ENCODE measurements around the gene KCNJ5.

Gene KCNJ5

GRCh38 chr11:128884054-128884453 is 7.1 kb upstream of the KCNJ5 start:
- DNase-seq (ENCODE audit: low spot score in 2 of 2), result no peak
- Mint-ChIP-seq H3K9me3 (no peaks in the 10 kb centered on the region), H3K4me1 (peaks cover 8% of the 10 kb centered on the region), H3K36me3 (no peaks in the 10 kb centered on the region), H3K27ac (no peak overlapping the region), H3K4me3 (no peak overlapping the region)
- no peak for ATAC-seq

- H3K4me3 Mint-ChIP-seq, result no peak overlapping the region
- no peaks in the 10 kb centered on the region for H3K36me3 Mint-ChIP-seq
- DNase-seq (ENCODE audit: low spot score in 2 of 2), result peak; percentile 35 to 76
- H3K27ac Mint-ChIP-seq, result no peak overlapping the region
- peaks cover 8% of the 10 kb centered on the region for H3K4me1 Mint-ChIP-seq
- ATAC-seq, result peak; percentile 73
- H3K9me3 Mint-ChIP-seq, result no peaks in the 10 kb centered on the region
These were observed 6.3 kb upstream of the KCNJ5 start for GRCh38 chr11:128884703-128885338.

DNA sequence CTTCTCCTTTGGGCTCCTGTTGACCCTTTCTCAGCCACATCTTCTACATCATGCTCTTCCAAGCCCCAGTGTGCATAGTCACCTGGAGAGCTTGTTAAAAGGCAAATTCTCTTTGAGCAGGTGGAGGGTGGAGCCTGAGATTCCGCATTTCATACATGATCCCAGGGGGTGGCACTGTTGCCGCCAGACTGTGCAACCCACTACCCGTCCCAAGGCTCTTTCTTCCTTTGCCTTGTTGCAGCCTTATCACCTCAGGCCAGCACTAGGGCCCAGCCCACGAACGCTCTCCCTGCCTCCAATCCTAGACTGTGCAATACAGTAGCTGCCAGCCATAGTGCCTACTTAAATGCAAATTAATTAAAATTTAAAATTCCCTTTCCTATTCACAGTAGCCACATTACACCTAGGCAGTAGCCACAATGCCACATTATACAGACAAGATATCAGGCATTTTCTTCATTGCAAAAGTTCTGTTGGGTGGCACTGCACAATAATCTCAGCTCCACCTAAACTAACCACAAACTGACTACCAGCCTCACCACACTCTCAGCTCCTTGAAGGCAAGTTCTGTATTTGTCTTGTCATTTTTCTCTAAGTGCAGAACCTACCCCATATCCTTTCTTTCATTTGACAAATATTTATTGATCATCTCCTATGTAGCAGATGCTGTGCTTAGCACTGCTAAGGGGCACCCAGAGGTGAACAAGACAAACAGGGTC is 4.6 kb upstream of the KCNJ5 start:
- Mint-ChIP-seq H3K4me3 (no peak overlapping the region), H3K9me3 (no peaks in the 10 kb centered on the region), H3K27ac (no peak overlapping the region), H3K4me1 (peaks cover 19% of the 10 kb centered on the region), H3K36me3 (no peaks in the 10 kb centered on the region)
- ATAC-seq, result peak; percentile 22
- DNase-seq (ENCODE audit: low spot score in 2 of 2), result no peak

GRCh38 chr11:128888034-128888985 is 2.8 kb upstream of the KCNJ5 start:
- DNase-seq (ENCODE audit: low spot score in 2 of 2) (no peak), ATAC-seq (no peak)
- no peaks in the 10 kb centered on the region for H3K9me3 Mint-ChIP-seq
- peaks cover 22% of the 10 kb centered on the region for H3K4me1 Mint-ChIP-seq
- no peaks in the 10 kb centered on the region for H3K36me3 Mint-ChIP-seq
- H3K4me3 Mint-ChIP-seq, result no peak overlapping the region
- H3K27ac Mint-ChIP-seq, result no peak overlapping the region

GRCh38 chr11:128889657-128890213 is 1.4 kb upstream of the KCNJ5 start:
- DNase-seq (ENCODE audit: low spot score in 2 of 2), result no peak
- no peak for ATAC-seq
- Mint-ChIP-seq H3K9me3 (no peaks in the 10 kb centered on the region), H3K27ac (no peak overlapping the region), H3K4me1 (peaks cover 22% of the 10 kb centered on the region), H3K4me3 (peak overlapping the region; percentile 61), H3K36me3 (no peaks in the 10 kb centered on the region)

GRCh38 chr11:128890216-128890542 is 977 bp upstream of the KCNJ5 start:
- no peaks in the 10 kb centered on the region for H3K36me3 Mint-ChIP-seq
- peaks cover 22% of the 10 kb centered on the region for H3K4me1 Mint-ChIP-seq
- no peak overlapping the region for H3K27ac Mint-ChIP-seq
- H3K4me3 Mint-ChIP-seq, result peak overlapping the region; percentile 61
- DNase-seq (ENCODE audit: low spot score in 2 of 2) (no peak), ATAC-seq (peak; percentile 20)
- H3K9me3 Mint-ChIP-seq, result no peaks in the 10 kb centered on the region

GRCh38 chr11:128891913-128892398 is 800 bp downstream of the KCNJ5 start:
- no peaks in the 10 kb centered on the region for H3K36me3 Mint-ChIP-seq
- DNase-seq (ENCODE audit: low spot score in 2 of 2), result no peak
- ATAC-seq, result no peak
- peak overlapping the region; percentile 61 for H3K4me3 Mint-ChIP-seq
- no peaks in the 10 kb centered on the region for H3K9me3 Mint-ChIP-seq
- H3K4me1 Mint-ChIP-seq, result peaks cover 17% of the 10 kb centered on the region
- no peak overlapping the region for H3K27ac Mint-ChIP-seq

GRCh38 chr11:128892866-128893565 is 1.9 kb downstream of the KCNJ5 start:
- Mint-ChIP-seq H3K27ac (no peak overlapping the region), H3K36me3 (no peaks in the 10 kb centered on the region), H3K9me3 (no peaks in the 10 kb centered on the region), H3K4me3 (no peak overlapping the region), H3K4me1 (peaks cover 14% of the 10 kb centered on the region)
- ATAC-seq, result no peak
- DNase-seq (ENCODE audit: low spot score in 2 of 2), result no peak

DNA sequence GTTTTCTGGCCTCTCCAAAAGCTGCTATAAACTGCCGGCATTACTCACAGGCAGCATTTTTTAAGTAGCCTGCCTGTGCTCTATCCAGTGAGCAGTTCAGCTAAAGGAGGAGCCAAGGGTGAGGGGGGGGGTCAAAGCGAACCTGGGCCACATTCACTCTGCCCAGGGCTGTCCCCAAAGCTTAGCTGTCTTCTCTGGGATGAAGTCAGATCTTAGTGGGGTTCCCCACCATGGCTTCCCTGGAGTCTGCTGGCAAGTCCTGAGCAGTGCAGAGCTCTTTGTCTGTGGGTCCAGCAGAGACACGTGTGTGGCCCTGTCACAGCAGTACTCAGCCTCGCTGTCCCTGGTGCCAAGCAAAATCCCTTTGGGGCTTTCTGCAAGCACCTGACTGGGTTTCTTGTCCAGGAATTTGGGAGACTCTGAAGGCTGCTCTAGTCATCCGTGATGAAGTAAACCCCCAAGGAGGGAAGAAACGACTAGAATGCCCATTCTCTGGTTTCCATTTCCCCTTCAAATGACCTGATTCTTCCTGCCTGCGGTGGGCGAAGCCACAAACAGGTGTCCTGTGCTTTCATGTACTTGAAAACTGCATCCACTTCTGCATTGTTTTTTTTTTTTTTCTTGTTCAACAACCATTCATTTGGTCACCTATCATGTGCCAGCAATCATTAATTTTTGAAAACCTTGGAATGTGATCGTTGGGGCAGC is 2.6 kb downstream of the KCNJ5 start:
- H3K9me3 Mint-ChIP-seq, result no peaks in the 10 kb centered on the region
- ATAC-seq, result no peak
- no peaks in the 10 kb centered on the region for H3K36me3 Mint-ChIP-seq
- no peak for DNase-seq (ENCODE audit: low spot score in 2 of 2)
- H3K27ac Mint-ChIP-seq, result no peak overlapping the region
- H3K4me1 Mint-ChIP-seq, result peaks cover 14% of the 10 kb centered on the region
- H3K4me3 Mint-ChIP-seq, result no peak overlapping the region

- no peak overlapping the region for H3K4me3 Mint-ChIP-seq
- ATAC-seq, result no peak
These were observed 3.1 kb downstream of the KCNJ5 start for GRCh38 chr11:128894286-128894681.

GRCh38 chr11:128894685-128895084 is 3.5 kb downstream of the KCNJ5 start:
- no peak overlapping the region for H3K4me3 Mint-ChIP-seq
- no peak overlapping the region for H3K27ac Mint-ChIP-seq
- no peaks in the 10 kb centered on the region for H3K9me3 Mint-ChIP-seq
- ATAC-seq, result no peak
- no peak for DNase-seq (ENCODE audit: low spot score in 2 of 2)
- H3K36me3 Mint-ChIP-seq, result no peaks in the 10 kb centered on the region
- H3K4me1 Mint-ChIP-seq, result peaks cover 14% of the 10 kb centered on the region

More at GRCh38 chr11:128894286-128894681, 3.1 kb downstream of the KCNJ5 start:
- no peaks in the 10 kb centered on the region for H3K9me3 Mint-ChIP-seq
- DNase-seq (ENCODE audit: low spot score in 2 of 2), result no peak
- H3K27ac Mint-ChIP-seq, result no peak overlapping the region
- no peaks in the 10 kb centered on the region for H3K36me3 Mint-ChIP-seq
- peaks cover 14% of the 10 kb centered on the region for H3K4me1 Mint-ChIP-seq

DNA sequence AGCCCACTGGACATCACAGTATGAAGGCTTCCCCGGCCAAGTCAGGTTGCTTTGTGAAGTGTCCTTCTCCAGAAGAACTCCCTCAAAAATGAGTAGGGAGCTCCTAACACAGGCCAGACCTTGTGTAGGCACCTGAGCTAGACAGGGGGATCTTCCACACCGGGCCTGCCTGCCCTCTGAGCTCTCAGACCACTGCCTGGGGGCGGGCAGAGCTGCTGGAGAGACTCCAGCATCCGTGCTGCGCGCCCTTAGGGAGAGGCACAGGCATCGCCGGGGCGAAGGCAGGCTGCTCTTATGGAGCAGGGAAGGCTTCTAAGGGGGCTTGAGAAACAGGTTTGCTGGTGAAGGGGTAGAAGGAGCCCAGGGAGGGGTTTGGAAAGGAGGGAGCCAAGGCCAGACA is 4.4 kb downstream of the KCNJ5 start:
- no peak overlapping the region for H3K27ac Mint-ChIP-seq
- no peaks in the 10 kb centered on the region for H3K36me3 Mint-ChIP-seq
- DNase-seq (ENCODE audit: low spot score in 2 of 2) (no peak), ATAC-seq (no peak)
- no peaks in the 10 kb centered on the region for H3K9me3 Mint-ChIP-seq
- no peak overlapping the region for H3K4me3 Mint-ChIP-seq
- H3K4me1 Mint-ChIP-seq, result peaks cover 14% of the 10 kb centered on the region

DNA sequence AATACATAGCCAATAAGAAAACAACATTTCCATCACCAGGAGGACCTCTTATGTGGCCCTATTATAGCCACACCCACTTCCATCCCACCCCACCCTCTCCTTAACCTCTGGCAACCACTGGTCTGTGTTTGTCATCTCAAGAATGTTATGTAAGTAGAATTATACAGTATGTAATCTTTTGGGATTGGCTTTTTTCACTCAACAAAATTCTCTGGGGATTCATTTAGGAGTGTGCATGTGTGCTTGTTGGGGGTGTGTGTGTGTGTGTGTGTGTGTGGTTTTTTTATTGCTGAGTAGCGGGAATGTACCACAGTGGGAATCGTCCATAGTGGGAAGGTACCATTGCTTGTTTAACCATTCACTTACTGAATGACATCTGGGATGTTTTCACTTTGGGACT is 5.2 kb downstream of the KCNJ5 start:
- ATAC-seq (no peak), DNase-seq (ENCODE audit: low spot score in 2 of 2) (no peak)
- H3K9me3 Mint-ChIP-seq, result no peaks in the 10 kb centered on the region
- H3K4me3 Mint-ChIP-seq, result no peak overlapping the region
- H3K36me3 Mint-ChIP-seq, result no peaks in the 10 kb centered on the region
- peaks cover 5% of the 10 kb centered on the region for H3K4me1 Mint-ChIP-seq
- H3K27ac Mint-ChIP-seq, result no peak overlapping the region

GRCh38 chr11:128897826-128898225 is 6.7 kb downstream of the KCNJ5 start:
- DNase-seq (ENCODE audit: low spot score in 2 of 2), result no peak
- no peaks in the 10 kb centered on the region for H3K4me1 Mint-ChIP-seq
- ATAC-seq, result no peak

More at GRCh38 chr11:128897826-128898225, 6.7 kb downstream of the KCNJ5 start:
- no peak overlapping the region for H3K27ac Mint-ChIP-seq
- H3K9me3 Mint-ChIP-seq, result no peaks in the 10 kb centered on the region
- no peak overlapping the region for H3K4me3 Mint-ChIP-seq
- no peaks in the 10 kb centered on the region for H3K36me3 Mint-ChIP-seq

Measured in stimulated activated effector memory CD8-positive, alpha-beta T cell treated with anti-CD3 and anti-CD28 coated beads, Interleukin-12 subunit alpha, Interleukin-12 subunit beta, amount 100 ng/mL, for 72 hours (primary cell).